ENCODE data around the gene SUN5.

The SUN5 gene

DNA sequence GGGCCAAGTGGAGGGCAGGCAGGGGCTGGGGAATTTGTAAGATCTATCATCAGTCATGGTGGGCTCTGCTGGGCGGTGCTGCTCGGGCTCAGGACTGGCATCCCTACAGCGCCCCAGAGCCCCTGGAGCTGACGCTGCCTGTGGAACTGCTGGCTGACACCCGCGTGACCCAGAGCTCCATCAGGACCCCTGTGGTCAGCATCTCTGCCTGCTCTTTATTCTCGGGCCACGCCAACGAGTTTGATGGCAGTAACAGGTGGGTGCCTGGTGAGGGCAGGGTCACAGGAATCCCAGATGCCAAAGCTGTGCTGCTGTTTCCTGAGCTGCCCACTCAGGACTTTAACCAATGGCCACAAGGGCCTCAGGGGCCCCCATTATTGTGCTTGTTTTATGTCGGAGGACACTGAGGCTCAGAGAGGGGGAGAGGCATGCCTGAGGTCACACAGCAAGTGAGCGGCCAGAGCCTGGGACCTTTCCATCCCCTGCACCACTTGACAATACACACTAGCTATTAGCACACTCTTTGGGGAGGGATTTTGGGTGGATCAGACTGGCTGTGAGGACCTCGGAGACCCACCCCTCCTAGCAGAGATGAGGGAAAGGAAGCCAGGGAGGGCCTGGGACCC is 9.6 kb upstream of the SUN5 start:
- no peak for DNase-seq

DNA sequence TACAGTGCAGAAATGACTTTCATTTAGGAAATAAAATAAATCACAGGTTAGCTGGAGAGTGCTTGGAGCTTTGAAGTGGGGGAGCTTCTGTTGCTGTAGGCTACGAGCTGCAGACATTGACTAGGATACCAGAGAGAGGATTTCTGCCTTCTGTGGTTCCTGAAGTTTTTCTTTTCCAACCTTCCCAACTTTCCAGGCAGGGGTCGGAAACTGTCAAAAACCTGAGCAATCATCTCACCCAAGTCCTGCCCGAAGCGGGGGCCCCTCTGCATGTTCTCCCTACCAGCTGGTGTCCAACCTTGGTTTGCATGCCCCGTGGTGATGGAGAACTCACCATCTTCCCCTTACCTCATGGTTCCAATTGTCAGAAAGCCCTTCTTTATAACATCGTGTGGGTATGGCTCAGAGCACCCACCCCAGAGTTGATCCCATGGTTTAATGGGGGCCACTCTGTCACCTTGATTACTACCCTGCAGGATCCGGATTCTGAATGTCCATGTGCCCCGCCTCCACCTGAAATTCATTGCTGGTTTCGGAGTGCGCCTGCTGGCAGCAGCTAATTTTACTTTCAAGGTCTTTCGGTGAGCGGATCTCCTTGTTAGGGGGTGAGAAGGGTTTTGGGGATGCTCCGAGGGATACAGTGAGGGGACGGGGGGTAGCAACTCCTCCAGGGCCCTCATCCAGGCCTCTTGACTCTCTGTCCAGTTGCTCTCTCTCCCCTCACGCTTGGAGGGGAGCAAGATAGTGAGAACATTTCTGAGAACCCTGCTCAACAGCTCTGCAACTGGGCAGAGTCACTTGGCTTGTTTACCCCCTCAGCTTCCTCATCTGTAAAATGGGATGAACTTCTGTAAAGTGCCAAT is 8.3 kb upstream of the SUN5 start:
- DNase-seq = no peak

DNA sequence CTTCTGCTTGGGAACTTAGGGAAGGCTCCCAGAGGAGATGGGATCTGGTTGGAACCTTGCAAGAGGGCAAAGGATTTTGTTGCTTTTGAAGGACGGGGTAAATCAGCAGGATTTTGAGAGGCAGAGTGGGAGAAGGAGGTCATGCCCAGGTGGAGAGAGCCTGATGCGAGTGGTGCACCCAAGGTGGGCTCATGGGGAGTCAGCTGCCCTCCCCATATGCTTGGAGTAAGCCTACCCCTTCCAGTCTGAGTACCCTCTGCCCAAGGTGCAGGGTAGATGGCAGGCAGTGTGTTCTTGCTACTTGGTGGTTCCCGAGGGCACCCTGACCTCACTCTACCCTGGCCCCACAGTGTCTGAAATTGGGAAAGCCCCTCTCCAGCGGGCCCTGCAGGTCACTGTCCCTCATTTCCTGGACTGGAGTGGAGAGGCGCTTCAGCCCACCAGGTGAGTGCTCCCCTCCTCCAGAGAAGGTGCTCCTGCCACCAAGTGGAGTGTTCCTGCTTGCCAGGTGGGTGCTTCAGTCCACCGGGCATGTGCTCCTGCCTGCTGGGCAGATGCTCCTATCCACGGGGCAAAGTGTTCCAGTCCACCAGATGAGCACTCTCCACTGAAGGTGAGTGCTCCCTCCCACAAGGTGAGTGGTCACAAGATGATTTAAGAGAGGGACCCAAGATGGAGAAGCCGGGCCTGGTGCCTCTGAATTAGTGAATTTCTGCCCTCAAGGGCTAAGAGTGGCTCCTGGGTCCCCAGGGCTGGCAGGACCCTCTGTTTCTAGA is 6.6 kb upstream of the SUN5 start:
- DNase-seq = no peak

DNA sequence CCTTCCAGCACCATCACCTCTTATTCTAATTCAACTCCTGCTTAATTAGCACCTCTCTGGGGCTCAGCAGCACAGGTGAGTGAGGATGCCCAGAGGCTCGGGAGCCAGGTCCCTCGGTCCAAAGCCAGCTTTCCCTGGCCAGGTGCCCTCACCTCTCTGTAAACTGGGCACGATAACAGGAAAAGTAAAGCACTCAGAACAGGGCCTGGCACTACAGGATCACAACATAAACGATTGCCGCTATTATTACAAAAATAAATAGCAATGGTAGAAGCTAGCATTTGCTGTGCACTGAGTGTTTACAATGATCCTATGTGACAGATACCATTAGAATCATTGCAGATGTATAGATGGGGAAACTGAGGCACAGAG is 5.9 kb upstream of the SUN5 start:
- DNase-seq = no peak

DNA sequence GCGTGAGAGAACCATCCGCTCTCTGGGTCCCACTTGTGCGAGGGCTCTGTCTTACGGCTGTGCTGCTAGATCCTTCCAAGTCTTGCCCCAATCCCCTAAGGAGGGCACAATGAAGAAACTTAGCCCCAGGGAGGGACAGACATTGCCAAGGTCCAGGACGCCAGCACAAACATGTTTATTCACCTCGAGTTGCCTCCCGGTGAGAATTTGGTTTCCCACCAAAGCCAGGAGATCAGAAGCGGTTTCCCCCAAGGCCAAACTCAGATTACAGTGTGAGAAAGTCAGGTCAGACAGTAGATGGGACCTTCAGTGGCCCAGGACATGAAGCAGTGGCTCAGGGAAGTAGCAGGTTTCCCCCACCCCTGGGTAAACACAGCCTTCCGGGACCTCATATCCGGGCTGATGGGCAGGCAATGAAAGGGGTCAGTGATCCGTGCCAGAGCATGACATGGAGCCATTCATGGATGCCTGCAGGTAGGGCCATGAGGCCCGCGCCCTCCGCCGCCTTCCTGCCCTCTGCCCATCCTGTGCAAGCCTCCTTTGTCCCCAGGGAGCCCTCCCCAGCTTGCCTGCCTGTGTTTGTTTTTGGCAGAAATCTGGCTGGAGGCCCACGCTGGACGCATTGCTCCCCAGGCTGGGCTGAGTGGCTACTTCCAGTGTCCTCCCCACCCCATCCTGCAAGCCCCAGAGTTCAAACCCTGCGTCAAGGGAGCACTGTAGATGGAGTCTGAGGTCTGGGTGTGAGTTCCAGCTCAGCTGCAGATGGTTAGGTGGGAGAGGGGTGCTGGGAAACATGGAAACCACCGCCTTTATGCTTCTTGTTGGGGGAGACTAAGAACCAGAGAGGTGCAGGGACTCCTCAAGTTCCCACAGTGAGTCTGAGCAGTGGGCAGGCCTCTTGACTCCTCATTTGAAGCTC is 5.2 kb upstream of the SUN5 start:
- DNase-seq = no peak

DNA sequence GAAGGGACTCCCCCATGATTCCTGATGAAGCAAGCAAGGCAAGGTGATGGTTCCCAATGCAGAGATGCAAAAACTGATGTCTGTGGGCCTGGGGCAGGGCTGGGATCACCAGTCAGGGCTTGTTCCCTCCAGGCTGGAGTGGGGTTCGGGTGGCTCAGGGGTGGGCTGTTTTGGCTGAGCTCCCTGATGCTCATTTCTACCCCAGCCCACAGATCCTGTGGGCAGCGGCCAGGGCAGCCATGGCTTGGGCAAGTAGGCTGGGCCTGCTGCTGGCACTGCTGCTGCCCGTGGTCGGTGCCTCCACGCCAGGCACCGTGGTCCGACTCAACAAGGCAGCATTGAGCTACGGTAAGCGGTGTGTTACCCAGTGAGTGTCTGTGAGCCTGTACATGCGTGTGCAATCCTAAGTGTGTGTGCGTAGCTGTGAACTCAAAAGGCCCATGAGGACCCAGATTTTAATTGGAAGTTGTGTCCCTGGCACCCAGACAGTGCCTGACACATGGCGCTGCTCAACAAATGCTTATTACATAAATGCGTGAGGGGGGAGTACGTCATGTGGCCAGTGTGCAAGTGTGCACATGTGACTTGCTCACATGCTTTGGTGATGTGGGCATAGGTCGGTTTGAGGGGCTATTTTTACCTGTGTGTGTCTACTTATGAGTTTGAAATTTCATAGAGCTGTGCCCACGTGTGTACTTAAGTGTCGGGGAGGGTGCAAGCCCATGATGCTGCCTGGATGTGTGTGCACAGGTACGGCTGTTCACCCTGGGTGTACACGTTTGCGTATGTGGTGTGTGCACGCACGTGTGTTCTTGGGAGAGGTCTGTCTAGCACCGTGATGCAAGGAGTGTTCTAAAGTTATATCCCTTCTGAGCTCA is 4.3 kb upstream of the SUN5 start:
- no peak for DNase-seq

DNA sequence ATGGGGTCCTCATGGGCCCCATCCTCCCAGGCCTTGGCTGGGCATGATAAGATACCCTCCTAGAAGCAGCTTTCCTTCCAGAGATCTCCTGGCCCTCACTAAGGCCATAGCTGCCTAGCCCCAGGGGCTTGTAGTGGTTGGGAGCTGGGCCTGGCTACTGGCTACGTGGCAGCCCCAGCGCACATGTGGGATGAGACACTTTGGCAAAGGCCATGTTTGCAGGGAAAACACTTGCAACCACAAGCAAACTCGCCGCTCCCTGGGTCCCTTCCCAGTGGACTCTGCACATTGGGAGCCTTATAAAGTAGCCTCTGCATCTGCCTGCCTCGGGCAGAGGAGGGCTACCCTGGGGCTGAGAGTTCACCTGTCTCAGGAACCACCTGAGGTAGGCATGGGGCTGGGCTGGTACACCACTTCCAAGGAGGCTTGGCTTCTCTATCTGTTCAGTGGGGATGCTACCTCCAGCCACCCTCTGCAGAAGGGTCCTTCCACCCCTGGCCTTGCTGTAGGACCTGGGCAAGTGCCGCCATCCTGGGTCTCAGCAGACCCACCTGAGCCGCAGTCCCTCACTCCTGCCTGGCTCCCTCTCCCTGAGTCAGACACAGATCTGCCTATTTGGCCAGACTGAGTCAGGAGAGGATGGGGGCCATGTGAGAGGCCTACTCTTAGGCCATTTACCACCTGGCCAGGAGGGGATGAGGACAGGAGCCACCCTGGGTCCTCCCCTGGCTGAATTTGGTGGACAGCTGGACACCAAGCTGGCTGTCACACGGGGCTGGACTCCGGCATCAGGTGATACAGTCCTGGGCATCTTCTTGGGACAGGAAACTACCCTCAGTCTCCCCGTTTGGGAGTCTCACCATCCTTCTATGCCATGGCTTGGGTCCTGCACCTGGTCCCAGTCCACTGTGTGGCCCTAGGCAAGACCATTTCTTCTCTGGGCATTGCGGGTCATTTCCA is 3.4 kb upstream of the SUN5 start, which contains the start of gene BPIFB2:
Gene BPIFB2 (plus strand): TSS at position 329 of the 960 bp plus-strand sequence. CDS start 871 bp downstream, outside the sequence.
- no peak for DNase-seq

DNA sequence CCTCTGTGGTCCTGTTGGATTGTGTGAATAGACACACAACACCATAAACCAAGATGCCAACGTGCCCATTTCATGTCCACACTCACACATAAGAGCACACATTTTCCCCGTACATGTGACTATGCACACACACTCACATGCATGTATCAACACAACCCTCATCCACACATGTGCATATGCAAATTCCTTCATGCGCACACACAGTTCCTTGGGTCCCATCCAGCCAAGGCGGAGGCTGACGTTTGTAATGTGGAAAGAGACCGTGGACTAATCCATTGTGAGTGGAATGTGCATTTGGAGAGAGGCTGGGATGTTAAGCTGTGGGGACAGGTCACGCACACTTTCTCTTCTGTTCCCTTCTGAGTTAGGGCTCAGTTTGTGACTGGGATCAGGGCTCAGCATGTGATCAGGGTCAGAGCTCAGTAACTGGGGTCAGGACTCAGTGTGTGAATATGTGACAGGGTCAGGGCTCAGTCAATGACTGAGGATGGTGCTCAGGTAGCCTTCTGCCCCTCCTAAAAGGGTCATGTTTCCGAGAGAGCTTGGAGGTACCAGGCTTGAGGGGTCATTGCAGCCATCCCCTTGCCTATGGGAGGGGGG is 2.6 kb upstream of the SUN5 start:
- no peak for DNase-seq

DNA sequence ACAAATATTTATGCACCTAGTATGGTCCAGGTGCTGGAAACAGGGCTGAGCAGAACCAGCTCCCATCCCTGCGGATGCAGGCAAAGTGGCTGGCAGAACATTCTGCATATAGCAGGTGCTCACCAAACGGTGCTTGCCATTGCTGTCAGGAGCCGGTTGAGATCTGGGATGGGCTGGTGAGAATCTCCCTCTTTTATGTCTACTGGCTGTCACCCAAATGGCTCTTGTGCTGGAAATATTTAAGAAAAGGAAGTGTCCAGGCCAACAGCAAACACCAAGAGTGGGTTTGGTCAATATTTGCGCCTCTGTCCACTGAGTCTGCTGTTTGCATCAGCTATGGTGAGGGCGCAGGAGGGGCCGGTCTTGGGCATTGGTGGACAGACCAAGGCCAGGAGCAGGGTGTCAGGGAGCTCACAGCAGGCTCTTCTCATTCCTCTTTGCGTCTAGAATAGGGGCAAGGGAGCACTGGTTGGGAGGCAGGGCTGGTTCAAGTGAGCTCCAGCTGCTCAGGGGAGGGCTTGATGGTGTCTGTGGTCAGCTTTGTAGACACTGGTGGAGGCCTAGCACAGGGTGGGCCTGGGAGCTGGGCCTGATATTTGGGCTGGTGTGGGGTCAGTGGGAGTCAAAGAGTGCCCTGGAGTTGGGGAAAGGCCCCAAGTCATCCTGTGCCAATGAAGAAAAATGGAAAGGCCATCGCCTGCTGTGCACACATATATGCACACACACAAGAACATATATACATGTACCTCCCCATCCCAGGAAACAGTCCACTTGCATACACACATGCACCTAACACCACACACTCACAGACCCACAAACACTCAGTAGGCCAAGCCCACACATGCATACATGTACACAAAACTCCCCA is 1.9 kb upstream of the SUN5 start:
- no peak for DNase-seq

DNA sequence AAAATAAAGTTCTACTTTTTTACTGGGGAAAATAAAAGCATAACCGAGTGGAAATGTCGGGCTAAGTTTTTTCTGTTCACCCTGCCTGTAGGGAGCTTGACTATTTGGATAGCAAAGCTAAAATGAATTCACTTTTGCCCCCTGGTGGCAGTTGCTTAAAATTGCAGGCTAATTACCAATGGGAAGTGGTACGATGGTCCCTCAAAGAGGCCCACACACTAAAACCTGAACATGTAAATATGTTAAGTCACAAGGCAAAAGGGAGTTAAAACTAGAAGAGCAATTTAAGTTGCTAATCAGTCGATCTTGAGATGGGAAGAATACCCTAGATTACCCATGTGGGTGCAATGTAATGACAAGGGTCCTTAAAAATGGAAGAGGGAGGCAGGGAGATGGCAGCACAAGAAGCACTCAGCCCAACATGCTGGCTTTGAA is 916 bp upstream of the SUN5 start:
- no peak for DNase-seq

DNA sequence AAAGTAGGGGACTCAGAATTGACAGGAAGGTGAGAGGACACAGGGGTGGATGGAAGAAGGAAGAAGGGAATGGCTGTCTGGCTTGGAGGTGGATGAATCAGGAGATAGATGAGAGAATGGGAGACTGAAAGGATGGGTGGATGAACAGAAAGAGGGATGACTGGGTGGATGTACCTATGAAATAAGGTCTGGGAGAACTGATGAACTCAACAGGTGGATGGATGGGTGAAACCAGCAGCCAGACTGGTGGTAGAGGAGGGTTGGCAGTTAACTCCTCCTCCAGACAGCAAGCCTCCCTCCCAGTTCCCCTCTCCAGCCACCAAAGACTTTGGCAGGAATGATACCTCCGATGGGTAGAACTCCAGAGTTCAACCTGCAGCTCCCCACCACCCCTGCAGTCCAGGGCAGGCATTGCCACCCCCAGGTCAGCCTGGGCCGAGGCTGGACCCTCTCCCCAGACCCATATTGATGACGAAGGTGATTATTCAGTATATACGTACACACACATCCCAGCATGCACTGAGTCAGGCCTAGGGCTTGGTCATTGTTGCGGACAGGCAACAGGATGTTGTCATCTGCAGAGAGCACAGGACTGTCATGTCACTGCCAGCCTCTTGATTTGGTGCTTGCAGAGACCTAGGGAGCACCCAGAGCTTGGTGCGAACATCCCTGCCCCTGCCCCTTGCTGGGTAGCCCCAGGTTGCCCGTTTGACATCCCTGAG is 2.0 kb downstream of the SUN5 start:
- no peak for DNase-seq

DNA sequence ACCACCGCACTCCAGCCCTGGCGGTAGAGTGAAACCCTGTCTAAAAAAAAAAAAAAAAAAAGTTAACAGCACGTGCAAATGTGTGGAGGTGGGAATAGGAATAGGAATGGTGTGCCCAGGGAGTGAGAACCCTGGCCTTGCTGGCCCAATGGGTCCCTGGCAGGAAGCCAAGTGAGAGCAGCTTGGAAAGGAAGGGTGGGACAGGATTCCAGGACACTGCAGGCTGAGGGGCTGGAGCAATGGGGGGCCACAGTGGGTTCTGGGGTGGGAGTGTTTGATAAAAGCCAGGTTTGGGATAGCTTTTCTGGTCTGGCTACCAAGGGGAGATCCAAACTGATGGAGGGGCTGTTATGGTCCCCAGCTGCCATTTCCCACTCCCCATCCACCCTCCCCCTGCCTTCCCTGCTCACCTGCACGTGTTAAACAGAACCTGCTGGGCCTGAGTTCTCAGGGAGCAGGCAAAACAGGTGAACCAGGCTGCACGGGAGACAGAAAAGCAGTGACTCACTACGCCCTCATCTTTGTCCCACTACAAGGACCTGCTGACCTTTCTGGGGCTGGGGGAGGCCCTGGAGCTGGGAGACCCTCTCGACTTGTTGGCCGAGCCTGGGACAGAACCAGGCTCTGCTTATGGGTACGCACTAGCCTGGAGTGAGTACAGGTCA is 3.3 kb downstream of the SUN5 start:
- no peak for DNase-seq

DNA sequence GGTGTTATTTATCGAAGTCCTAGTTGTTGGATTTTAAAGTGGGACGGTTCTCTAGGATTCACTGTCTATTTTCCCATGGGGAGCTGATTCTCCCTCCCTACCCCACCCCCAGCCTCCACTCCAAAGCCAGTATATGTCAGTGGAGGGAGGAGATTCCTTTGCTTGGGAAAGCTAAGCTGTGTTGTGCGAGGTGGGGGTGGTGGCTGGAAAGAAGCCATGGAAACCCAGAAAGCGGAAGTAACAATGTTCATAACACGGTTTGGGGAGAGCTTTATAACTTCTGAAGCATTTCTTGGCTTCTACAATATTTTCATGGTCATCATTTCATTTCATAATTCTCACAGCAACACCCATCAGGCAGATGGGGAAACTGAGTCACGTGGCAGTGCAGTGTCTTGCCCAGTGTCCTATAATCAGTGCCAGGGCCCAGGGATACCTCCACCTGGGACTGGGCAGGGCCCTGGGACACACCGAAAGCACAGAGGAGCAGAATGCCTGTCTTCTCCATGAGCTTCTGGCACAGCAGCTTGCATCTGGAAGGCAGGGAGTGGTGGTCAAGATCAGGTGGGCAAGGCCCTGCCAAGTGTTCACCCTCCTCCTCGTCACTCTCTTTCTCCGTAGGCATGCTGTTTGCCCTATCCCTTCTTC is 4.5 kb downstream of the SUN5 start:
- DNase-seq = no peak

DNA sequence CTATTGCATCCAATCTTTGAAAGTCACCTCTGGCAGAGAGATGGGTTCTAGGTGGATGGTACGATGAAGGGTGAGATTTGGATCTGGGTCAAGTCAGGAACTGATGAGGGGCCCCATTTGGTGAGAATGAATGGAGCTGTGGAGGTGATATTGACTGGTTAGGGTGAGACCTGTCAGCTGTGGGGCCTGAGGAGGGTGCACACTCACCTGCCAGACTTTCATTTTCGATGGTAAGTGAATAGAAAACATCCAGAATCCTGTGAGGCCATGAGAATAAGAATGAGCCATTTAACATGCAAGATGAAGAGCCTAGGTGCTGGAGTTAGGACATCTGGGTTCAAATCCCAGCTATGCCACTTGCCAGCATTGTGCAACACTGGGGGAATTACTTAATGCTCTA is 6.8 kb downstream of the SUN5 start:
- no peak for DNase-seq

DNA sequence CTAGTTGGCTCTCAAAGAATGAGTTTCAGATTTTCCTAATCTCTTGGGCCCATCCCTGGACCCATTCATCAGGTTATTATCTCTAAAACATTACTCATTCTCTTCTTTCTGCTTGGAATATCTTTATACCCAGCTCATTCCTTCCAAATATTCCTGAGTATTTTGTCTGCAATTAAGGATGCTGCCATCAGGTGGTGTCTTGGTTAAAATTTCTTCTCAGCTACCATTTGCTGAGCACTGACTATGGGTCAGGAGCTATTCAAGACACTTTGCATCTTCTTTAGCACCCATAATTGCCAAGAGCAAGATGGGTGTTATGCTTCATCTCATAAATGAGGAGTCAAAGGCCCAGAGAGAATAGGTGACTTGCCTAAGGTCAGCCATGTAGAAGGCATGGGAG is 8.4 kb downstream of the SUN5 start:
- no peak for DNase-seq

DNA sequence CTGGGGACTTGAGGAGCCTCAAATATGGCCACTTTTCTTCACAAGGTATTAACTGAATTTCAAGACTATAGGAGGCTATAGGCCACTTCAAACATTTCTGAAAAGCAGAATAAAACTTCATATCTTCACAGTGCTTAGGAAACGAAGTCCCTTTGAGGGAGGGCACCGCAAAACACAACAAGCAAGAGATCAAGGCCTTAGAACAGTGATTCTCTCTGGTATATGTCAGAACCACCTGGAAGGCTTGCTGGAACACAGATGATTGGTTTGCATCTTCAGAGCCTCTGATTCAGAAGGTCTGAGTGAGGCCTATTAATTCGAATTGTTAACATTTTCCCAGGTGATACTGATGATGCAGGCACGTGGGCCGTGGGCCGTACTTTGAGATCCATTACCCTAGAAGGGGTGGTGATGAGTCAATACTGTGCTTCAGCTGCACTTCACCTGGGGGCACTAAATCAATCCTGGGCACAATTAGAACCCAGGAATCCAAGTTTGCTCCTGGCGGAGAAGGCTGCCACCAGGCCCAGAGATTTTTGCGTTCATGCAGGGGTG is 10.7 kb downstream of the SUN5 start:
- no peak for DNase-seq

Data from activated CD8-positive, alpha-beta memory T cell treated with anti-CD3 and anti-CD28 coated beads for 24 hours (primary cell).